SK-N-MC (cell line): ENCODE data around the gene TAAR9.

Experiments used
- EZH2 ChIP-seq: fragments of 200-600 bp; sonication (generic); IDR thresholded peaks from one replicate; pipeline ENCODE4 v1.6.1; 2017; ENCODE audit warnings: antibody characterized with exemption
- FOXP2 ChIP-seq: optimal IDR thresholded peaks from 2 replicates; pipeline ENCODE3; 2011; ENCODE audit warnings: mild to moderate bottlenecking, moderate library complexity; ENCODE audit not compliant: insufficient read depth; ENCODE audit errors: extremely low read length, control extremely low read depth
- POLR2AphosphoS5 ChIP-seq: IDR thresholded peaks from 2 replicates; pipeline ENCODE4 v1.6.1; 2012; ENCODE audit warnings: mild to moderate bottlenecking, low read depth, low read length, borderline replicate concordance

- TF ChIP-seq EZH2 (no peak), FOXP2 (no peak), POLR2AphosphoS5 (no peak)
Measured at GRCh38 chr6:132513831-132514545, 24.1 kb upstream of the TAAR9 start.
